Measurements from ENCODE around the gene CPA1.

CPA1 gene

DNA sequence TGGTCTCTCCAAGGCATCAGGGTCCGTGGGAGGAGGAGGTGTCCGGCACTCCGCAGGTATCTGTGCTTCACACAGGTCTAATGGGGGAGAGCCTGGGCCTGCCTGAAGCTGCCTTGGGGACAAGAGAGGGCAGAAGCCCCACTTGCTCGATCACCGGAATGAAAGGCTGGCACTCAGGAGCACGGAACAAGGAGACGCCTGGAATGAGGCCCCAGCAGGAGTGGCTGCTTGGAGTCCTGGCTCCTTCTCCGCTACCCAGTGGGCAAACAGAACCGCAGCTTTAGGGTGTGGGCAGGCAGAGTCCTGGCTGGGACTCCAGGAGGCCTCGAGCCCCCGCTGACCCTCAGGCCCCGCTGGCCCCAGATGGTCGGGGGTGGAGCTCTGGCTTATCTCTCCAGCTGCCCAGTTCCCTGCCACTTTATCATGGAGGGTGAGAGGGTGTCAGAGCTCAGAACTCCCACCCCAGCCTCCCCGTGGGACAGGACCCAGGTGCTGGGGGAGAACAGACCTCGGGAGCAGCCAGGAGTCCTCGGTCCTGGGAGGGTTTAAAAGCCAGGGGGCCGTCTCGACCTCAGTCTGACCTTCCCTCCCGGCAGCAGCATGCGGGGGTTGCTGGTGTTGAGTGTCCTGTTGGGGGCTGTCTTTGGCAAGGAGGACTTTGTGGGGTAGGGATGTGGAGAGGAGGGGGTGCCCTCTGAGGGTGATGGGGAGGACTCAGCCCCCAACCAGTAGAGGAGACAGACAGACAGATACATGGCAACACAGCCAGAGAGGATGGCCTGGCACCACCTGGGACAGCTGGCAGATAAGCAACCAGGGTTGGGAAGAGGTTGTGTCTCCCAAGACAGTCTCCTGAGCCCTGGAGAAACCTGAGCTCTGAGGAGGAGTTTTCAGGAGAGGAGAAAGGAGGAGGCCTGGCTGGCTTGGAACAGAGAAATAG lies at the start of gene CPA1:
Gene CPA1, plus strand, starts transcription at position 574 of the 940 bp plus-strand sequence. Its CDS starts 27 bp downstream, at position 601.
- no peak for TF ChIP-seq FOXM1 (IDR thresholded peaks at IDR 0.05; ENCODE audit: borderline replicate concordance, low read depth)
- no peak for TF ChIP-seq ZBTB7A (IDR thresholded peaks at IDR 0.05; ENCODE audit: low read depth)
- no peak for TF ChIP-seq TCF12 (IDR thresholded peaks at IDR 0.05; ENCODE audit: low read depth)
- no peak for TF ChIP-seq TEAD4 (IDR thresholded peaks at IDR 0.05)
- no peak for TF ChIP-seq REST (IDR thresholded peaks at IDR 0.05; ENCODE audit: low read depth)
- TF ChIP-seq EGR1 (IDR thresholded peaks at IDR 0.05) = no peak
- TF ChIP-seq USF1 (IDR thresholded peaks at IDR 0.05) = no peak
- TF ChIP-seq CREB1 (IDR thresholded peaks at IDR 0.05; ENCODE audit: low read depth) = no peak
- no peak for TF ChIP-seq TAF1 (IDR thresholded peaks at IDR 0.05; ENCODE audit: low read depth)
- TF ChIP-seq RAD21 (IDR thresholded peaks at IDR 0.05; ENCODE audit: low read depth) = no peak
- TF ChIP-seq EP300 (IDR thresholded peaks at IDR 0.05; ENCODE audit: borderline replicate concordance) = no peak
- no peak for TF ChIP-seq NFIC (IDR thresholded peaks at IDR 0.05)
- TF ChIP-seq CEBPB (IDR thresholded peaks at IDR 0.05) = no peak
- TF ChIP-seq YY1 (IDR thresholded peaks at IDR 0.05; ENCODE audit: low read depth) = no peak
- TF ChIP-seq, protein P1, sequence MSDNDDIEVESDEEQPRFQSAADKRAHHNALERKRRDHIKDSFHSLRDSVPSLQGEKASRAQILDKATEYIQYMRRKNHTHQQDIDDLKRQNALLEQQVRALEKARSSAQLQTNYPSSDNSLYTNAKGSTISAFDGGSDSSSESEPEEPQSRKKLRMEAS (IDR thresholded peaks at IDR 0.05) = no peak

DNA sequence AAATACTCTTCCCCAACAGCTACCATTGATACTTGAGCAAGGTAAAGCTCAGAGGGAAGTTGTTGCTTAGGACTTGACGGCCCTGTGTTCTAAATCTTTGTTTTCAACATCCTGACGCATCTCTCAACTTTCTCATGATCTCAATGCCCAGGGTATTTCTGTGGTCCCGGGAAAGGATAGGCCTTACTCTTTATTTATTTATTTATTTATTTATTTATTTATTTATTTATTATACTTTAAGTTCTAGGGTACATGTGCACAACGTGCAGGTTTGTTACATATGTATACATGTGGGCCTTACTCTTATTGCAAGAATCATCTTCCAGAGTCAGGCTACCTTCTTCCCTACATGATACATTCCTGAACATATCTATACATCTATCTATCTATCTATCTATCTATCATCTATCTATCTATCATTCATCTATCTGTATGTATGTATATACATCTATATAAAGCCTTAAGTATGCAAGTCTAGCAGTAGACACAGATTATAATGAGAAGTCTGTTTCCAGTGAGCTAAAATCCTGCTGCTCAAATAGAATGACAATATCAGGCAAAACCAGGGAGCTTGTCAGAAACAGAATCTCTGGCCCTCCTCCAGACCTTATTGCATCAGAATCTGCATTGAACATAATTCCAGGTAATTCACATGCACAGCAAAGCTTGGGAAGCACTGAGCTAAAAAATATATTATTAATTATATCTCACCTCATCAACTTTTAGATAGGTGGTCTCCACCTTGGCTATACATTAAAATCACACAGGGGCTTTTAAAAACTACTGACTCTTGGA lies 47.8 kb upstream of the CPA1 start:
- TF ChIP-seq FOXM1 (IDR thresholded peaks at IDR 0.05; ENCODE audit: borderline replicate concordance, low read depth) (no peak), CEBPB (IDR thresholded peaks at IDR 0.05) (no peak), EGR1 (IDR thresholded peaks at IDR 0.05) (no peak), REST (IDR thresholded peaks at IDR 0.05; ENCODE audit: low read depth) (no peak), CREB1 (IDR thresholded peaks at IDR 0.05; ENCODE audit: low read depth) (no peak), USF1 (IDR thresholded peaks at IDR 0.05) (no peak), TAF1 (IDR thresholded peaks at IDR 0.05; ENCODE audit: low read depth) (no peak)

- no peak for TF ChIP-seq REST (IDR thresholded peaks at IDR 0.05; ENCODE audit: low read depth)
- TF ChIP-seq FOXM1 (IDR thresholded peaks at IDR 0.05; ENCODE audit: borderline replicate concordance, low read depth) = no peak
- no peak for TF ChIP-seq USF1 (IDR thresholded peaks at IDR 0.05)
- TF ChIP-seq ZBTB7A (IDR thresholded peaks at IDR 0.05; ENCODE audit: low read depth) = no peak
- TF ChIP-seq NFIC (IDR thresholded peaks at IDR 0.05) = no peak
- no peak for TF ChIP-seq EP300 (IDR thresholded peaks at IDR 0.05; ENCODE audit: borderline replicate concordance)
- TF ChIP-seq TEAD4 (IDR thresholded peaks at IDR 0.05) = no peak
- no peak for TF ChIP-seq YY1 (IDR thresholded peaks at IDR 0.05; ENCODE audit: low read depth)
- TF ChIP-seq, protein P1 (IDR thresholded peaks at IDR 0.05) = no peak
- TF ChIP-seq CEBPB (IDR thresholded peaks at IDR 0.05) = no peak
- no peak for TF ChIP-seq EGR1 (IDR thresholded peaks at IDR 0.05)
Observed at GRCh38 chr7:130333832-130334231, 46.5 kb upstream of the CPA1 start.
